NCI-H1694 (cell line): ENCODE results near the gene TMTC1.
"Not testable (repeated sequence)": the region's sequence is repeated elsewhere in the genome, so short reads cannot be mapped to it uniquely, and the experiment has no call there.

Source experiments
- DNase-seq: peaks from one replicate; lab custom pipeline; 2025; lab: John Stamatoyannopoulos, UW

Gene TMTC1

GRCh38 chr12:29572938-29573337 is 210.8 kb downstream of the TMTC1 start:
- DNase-seq = no peak

DNA sequence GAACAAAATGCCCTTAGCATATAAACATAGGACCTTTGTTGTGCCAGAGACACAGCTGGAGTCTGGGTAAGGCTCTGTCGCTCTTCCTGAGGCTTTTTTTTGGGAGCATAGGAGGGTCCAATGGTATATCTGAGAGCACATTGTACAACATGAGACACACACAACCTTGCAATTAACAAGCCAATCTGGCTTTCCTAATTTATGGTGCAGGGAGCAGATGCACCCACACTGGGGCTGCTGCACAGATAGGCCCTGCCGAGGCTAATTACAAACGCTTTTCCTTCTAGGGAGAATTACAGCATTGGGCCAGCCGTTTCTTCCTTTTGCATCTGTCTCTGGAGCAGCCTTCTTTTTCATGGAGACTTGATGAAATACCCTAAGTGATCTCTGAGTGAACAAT is 211.3 kb downstream of the TMTC1 start:
- peak; percentile 87 for DNase-seq

GRCh38 chr12:29569132-29569757 is 214.5 kb downstream of the TMTC1 start:
- DNase-seq = no peak

GRCh38 chr12:29566441-29566840 is 217.3 kb downstream of the TMTC1 start:
- DNase-seq = no peak

- DNase-seq = no peak
Observed at GRCh38 chr12:29565727-29566126, 218.0 kb downstream of the TMTC1 start.

DNA sequence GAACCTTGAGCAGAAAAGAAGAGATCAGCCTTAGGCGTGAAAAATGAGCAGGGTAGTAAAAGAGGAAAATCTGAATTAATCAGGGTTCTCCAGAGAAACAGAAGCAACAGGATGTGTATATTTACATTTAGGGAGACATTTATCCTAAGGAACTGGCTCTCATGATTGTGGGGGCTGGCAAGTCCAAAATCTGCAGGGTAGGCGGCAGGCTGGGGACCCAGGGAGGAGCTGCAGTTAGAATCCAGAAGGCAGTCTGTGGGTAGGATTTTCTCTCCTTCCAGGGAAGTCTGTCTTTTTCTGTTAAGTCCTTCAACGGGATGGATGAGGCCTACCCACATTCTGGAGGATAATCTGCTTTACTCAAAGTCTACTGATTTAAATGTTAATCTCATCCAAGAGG is 218.8 kb downstream of the TMTC1 start:
- no peak for DNase-seq

DNA sequence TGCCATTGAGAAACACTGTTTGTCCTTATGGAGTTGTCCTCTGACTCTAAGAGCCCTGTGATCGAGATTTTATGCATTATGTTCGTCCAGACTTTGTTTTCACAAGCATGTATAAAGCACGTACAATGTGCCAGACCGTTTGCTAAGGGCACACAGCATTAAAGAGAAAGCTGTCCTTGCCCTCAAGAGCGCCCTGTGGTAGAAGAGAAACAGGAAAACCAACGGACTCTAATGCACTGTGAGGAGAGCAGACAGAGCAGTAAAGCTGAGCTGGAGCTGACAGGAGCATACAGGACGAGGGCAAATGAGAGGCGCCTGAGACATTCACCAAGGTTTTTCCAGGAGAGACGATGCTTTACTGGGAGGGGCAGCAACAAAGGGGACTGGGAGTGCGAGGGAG is 220.1 kb downstream of the TMTC1 start:
- no peak for DNase-seq

DNA sequence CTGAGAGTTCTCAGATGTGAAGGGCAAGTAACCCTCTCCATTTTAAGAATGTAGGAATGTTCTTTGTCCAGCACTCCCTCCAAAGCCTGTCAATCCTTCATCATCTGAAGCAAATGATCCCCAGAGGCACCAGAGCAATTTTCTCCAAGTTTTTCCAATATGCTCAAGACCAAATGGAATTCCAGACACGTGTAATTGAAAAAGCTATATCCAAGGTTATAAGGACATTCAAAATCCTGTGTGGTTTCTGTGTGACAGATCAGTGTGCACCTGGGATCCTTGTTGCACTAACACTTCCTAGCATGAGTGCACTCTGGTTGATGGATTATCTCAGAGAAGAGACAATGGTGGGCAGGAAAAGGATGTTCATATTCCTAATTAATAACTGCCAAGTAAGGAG is 220.7 kb downstream of the TMTC1 start:
- no peak for DNase-seq

DNA sequence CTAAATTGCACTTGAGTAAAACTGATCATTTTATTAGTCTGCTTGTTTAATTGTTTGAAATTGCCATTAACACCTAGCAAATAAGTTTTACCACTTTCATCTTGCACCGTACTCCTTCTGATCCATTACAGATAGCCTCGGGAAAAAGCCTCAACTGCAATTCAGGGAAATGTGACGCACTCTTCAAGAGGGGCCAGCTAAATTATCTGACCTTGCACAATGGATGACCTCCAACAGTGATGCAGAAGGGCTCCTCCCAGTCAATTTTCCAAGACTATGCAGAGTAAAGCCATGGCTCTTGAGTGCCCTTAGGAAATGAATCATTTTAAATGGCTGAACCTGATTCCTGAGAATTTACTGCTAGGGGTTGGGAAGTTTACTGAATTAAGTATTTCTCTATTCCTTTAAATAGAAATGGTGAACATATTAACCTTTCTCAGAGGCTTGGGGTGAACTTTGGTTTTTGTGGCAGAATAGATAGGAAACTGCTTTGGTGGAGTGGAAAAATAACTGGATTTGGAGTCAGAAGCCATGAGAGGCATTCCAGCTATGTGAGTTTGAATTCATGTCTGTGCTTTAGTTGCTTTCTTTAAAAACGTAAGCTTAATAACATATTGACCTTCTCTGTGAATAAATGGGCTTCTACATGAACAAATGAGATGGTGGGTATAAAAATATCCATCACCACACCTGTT is 221.5 kb downstream of the TMTC1 start:
- DNase-seq = no peak

GRCh38 chr12:29561664-29562071 is 222.1 kb downstream of the TMTC1 start:
- DNase-seq = no peak

DNA sequence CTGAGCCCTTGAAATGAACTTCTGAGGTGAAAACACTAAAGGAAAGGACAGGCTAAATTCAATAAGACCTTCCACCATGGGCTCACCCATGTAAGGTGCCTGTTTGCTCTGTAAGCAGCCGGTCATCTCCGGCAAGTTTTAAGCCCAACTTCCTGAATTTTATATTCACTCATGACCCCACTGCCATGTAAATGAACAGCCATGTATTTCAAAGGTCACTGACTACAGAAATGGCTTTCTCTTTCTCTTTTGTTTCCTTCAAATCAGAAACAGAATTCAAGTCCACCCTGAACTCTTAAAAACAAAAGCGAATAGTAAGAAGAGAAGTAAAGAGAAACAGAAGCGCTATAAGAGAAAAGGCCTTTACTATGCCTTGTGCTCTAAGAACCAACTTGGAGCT is 224.5 kb downstream of the TMTC1 start:
- DNase-seq = no peak

DNA sequence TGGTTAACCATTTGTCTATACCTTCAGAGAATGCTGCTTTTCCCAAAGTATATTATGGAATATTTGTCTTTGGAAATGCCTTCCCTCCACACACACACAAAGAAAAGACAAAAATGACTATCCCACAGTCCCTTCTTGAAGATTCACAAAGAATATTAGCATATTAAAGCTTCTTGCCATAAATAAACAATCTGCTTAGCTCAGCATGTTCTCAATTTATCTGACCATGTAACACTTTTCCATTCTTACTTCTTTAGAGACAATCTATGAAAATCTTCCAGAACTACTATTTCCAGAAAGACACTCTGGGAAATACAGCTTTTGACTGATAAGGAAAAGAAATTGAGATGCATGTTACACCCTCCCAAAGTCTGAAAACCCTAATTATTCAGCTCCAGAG is 227.4 kb downstream of the TMTC1 start:
- no peak for DNase-seq

DNA sequence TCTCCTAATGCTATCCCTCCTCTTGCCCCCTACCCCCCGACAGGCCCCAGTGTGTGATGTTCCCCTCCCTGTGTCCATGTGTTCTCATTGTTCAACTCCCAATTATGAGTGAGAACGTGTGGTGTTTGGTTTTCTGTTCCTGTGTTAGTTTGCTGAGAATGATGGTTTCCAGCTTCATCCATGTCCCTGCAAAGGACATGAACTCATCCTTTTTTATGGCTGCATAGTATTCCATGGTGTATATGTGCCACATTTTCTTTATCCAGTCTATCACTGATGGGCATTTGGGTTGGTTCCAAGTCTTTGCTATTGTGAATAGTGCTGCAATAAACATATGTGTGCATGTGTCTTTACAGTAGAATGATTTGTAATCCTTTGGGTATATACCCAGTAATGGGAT is 228.3 kb downstream of the TMTC1 start:
- DNase-seq = not testable (repeated sequence)

- DNase-seq = no peak
Observed at GRCh38 chr12:29552994-29553748, 230.6 kb downstream of the TMTC1 start.

DNA sequence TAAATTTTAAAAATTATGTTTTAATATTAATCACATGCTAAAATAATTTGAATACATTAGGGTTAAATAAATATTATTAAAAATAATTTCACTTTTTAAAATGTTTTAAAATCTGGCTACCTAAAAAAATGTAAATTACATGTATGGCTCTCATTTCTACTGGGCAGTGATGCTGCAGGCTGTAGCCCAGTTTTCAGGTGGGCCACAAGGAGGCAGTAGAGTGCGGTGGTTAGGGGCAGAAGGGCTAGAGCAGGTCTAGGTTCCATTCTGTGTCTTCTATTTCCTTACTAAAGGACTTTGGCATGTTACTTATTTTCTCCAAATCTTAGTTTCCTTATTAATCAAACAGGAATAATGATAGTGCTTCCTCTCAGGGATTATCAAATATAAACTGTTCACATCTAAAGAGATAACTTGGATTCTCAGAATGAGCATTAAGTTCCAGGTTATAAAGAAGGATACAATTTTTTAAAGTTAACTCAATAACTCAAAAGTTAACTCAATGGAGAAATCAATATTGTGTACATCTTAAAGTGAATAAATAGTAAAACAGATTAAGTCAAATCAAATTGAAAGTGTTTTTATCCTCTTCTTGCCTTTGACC is 231.3 kb downstream of the TMTC1 start:
- peak; percentile 65 for DNase-seq

DNA sequence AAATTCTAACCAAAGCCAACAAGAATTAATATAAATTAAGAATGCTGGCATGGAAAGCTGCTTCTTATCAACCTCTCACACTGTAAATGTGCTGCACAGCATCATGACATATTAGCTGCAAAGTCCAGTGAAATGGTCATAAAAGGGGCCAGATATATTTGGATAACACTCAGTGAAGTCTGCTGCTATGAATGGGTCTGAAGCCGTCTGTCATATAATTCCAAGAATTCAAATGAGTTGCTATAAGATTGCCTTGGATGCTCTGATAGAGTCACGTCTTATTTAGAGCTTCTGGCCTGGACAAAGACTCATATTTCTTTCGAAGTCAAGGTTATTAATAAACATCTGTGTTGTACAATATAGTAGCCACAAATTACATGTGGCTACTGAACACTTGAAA is 231.9 kb downstream of the TMTC1 start:
- no peak for DNase-seq

GRCh38 chr12:29547864-29548263 is 235.9 kb downstream of the TMTC1 start:
- no peak for DNase-seq

- DNase-seq = no peak
Observed at GRCh38 chr12:29547151-29547632, 236.6 kb downstream of the TMTC1 start.

- DNase-seq = no peak
Observed at GRCh38 chr12:29546000-29546399, 237.7 kb downstream of the TMTC1 start.

GRCh38 chr12:29545102-29545467 is 238.7 kb downstream of the TMTC1 start:
- no peak for DNase-seq

- no peak for DNase-seq
Observed at GRCh38 chr12:29544428-29545101, 239.2 kb downstream of the TMTC1 start.

GRCh38 chr12:29543036-29543435 is 240.7 kb downstream of the TMTC1 start:
- DNase-seq = no peak
